Stimulated activated CD4-positive, alpha-beta T cell treated with anti-CD3 and anti-CD28 coated beads, Interleukin-15, amount 100 ng/mL, for 1 hour (primary cell): ENCODE results near the gene TLK2.
"Not testable (repeated sequence)": the region's sequence is repeated elsewhere in the genome, so short reads cannot be mapped to it uniquely, and the experiment has no call there.

Experiments
- DNase-seq, 2 donors: peaks; one replicate each; pipeline ENCODE4 v3.0.0-alpha.2; 2020; ENCODE audit warnings: low read depth in 1 of 2, low spot score in 1 of 2

TLK2 gene

DNA sequence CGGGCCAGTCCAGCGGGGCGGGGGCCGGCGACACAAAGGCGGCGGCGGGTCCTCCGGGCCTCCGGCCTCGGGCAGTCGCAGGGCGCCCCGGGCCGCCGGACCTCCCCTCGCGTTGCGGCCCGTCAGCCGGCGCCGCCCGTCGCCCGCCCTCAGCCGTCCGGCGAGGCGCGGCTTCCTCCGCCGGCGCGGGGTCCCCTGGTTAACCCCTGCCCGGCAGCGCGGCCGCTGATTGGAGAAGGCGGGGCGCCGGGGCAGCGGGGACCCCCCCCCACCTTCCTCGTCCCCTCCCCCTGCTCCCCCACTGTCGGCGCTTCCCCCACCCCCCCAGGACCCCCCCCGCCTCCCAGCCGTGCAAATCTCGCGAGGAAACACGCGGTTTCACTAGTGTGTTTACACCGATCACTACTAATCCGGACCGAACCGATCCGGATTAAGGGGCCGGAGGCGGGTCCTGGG, at the start of gene TLK2:
TLK2 (plus strand) TSS at position 402 of the 456 bp plus-strand sequence. CDS start 2,301 bp downstream, outside the sequence.
- DNase-seq, result peak; percentile 60 to 65

DNA sequence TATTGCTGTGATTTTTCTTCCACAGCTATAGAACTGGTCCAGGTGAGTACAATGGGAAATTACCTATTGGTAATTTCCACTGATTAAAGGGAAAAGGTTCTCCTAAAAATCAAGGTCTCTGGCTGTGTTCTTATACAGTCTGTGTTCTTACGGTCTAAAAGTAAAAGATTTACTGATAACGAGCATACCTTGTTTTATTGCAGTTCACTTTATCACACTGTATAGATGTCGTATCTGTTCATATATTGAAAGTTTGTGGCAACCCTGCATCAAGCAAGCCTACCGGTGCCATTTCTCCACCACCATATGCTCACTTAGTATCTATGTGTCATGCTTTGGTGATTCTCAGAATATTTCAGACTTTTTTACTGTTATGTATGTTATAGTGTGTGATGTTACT, 43.4 kb upstream of the TLK2 start:
- DNase-seq, result not testable (repeated sequence)

DNA sequence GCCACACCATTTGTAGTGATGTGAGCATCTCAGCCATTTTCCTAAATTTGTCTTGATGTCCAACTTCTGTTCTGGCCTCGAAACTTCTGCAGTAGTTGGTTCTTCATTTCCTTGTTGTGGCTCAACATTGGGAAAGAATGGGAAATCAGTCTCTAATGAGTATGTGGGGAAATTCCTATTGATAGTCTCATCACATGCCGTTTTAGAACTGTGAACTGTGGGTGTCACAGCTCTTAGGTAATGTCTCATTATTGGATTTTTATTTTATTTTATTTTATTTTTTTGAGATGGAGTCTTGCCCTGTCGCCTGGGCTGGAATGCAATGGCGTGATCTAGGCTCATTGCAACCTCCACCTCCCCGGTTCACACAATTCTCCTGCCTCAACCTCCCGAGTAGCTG, 37.4 kb upstream of the TLK2 start:
- not testable (repeated sequence) for DNase-seq

DNA sequence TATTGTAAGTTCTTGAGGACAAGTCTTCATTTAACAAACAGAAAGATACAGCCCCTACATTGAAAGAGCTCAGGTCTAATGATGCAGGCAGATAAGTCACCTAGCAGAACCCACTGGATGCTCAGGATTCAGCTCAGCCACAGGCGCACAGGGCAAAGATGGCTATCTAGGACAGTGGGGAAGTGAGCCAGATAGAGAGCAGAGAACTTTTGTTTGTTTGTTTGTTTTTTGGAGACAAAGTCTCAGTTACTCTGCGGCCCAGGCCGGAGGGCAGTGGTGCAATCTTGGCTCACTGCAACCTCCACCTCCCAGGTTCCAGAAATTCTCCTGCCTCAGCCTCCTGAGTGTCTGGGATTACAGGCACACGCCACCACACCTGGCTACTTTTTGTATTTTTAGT, 34.6 kb upstream of the TLK2 start:
- no peak for DNase-seq

DNA sequence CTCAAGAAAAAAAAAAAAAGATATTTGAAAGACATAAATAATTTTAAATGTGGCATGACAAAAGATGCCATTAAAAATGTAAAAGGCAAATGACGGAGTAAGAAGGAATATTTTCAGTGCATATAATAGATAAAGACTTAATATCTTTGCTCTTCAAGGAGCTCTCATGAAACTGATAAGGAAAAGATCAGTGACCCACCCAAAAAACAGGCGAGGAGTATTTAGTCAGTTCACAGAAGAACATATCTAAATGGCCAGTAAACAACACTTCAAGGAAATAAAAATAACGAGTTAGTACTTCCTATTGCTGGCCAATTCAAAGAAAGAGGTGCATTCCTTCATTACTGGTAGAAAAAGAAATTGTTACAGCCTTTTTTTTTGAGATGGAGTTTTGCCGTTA, 32.8 kb upstream of the TLK2 start:
- not testable (repeated sequence) for DNase-seq

DNA sequence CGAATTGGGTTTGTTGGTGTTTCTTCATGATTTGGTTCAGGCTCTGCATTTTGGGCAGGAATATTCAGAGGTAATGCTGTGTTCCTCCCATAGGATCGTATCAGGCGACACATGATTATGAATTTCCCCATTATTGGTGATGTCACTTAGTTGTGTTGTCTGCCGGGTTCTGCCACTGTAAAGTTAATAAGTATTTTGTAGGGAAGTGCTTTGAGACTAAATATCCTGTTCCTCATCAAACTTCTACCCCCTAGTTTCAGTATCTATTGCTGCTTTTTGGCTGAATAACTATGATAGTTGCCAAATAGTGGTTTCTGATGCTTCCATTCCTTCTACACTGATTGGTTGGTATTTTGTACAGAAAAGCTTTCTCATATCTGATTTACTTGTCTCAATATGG, 26.4 kb upstream of the TLK2 start:
- not testable (repeated sequence) for DNase-seq

DNA sequence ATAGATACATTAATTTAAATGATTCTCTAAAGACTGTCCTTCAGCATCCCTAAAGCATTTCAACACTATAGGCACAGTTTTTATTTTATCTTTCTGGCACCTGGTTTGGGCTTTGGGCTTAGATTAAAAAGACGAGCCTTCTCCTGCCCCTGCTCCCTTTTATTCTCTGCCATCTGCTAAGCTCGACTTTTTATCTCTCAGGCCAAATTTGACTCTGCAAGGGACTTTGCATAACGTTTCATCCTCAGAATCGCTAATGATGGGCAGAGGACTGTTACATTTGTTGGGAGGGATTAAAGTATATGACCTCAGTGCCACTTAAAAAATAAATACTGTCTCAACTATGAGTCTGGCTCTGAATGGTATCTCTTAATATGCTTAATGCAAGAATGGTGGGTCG, 25.6 kb upstream of the TLK2 start:
- DNase-seq, result not testable (repeated sequence)

DNA sequence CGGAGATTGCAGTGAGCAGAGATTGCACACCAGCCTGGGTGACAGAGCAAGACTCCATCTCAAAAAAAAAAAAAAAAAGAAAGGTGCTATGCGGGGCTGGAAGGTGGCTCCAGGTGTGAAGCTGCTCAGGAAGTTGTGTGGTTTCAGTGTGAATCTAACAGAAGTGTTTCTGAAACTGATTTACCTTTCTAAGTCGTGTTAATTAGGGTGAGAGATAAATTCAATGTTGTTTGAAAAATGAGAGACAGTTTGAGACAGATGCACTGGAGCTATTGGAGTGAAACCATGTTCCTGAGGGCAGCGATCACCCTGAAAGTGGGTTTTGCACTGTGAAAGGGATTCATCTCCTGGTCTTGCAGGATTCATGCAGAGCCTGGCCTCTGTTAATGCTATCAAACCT, 25.0 kb upstream of the TLK2 start:
- not testable (repeated sequence) for DNase-seq

DNA sequence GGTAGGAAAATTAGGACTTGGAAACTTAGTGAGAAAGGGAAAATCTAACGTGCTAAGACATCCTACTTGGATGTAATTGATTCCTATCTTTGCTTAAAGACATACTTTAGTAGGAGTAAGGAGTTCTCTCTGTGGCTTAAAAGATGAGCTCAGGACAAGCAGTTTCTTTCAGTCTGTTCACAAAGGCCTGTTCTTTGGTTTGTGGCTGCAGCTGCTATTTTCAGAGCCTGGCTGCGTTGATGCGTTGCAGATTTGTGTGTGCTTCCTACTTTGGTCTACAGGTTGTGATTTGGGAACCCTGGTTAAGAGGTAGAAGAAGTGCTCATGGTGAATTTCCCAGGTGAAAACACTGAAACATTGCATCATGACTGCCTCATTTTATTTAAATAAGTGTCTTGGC, 24.5 kb upstream of the TLK2 start:
- not testable (repeated sequence) for DNase-seq

DNA sequence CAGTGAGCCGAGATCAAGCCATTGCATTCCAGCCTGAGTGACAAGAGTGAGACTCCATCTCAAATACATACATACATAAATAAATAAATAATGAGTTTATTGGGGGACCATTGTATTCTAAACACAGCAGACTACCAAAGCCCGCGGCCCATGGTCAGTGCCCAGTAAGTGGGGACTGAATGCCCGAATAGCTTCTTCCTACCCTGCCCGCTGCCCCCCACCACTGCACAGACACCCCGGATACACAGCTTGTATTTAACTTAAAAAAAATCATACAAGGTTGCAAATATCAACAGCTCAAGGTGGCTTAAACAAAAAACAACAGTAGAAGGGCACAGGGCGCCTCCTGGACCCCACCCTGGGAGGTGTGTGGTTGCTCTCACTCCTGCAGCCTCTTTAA, 22.6 kb upstream of the TLK2 start:
- no peak for DNase-seq

DNA sequence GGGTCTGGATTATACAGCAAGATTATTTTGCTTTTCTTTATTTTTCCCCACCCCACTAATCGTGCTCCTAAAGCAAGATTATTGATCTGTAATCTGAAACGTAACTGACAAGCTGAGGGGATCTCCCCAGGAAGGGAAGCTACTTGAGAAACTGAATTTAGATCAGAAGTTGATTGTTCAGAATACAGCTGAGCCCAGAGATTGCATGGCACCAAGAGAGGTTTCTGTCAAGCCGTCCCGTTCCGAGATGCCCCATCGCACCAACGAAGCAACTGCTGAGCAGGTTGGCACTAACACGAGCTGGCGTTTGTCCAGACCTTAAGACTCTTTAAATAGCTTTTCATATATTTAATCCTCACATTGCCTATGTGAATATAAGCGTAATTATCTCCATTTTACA, 20.1 kb upstream of the TLK2 start:
- not testable (repeated sequence) for DNase-seq

DNA sequence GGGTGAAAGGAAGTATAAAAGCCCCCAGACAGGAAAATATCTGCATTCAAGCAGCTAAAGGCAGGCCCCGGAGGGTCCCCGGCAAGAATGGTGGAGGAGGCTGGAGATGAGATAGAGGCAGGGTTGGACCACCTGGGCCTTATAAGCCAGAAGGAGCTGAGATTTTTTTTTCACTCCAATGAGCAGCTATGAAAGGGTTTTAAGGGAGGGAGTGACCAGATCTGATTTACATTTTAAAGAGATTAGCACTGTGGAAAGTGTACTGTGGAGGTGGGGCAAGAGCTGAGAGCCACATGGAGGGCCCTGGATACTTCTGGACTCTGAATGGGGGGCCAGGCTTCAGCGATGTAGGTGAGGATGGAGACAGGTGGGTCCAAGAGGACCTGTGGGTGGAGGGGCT, 14.2 kb upstream of the TLK2 start:
- not testable (repeated sequence) for DNase-seq

DNA sequence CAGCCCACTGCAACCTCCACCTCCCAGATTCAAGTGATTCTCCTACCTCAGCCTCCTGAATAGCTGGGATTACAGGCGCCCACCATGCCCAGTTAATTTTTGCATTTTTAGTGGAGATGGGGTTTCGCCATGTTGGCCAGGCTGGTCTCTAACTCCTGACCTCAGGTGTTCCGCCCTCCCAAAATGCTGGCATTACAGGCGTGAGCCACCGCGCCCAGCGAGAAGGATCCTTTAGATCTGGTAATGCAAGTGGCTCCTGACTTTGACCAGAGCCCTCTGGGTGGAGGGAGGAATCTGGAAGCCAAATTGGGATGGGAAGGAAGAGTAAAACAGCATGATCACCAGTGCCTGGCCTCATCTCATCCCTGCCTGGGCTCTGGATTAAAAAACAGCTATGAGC, 13.4 kb upstream of the TLK2 start:
- not testable (repeated sequence) for DNase-seq

DNA sequence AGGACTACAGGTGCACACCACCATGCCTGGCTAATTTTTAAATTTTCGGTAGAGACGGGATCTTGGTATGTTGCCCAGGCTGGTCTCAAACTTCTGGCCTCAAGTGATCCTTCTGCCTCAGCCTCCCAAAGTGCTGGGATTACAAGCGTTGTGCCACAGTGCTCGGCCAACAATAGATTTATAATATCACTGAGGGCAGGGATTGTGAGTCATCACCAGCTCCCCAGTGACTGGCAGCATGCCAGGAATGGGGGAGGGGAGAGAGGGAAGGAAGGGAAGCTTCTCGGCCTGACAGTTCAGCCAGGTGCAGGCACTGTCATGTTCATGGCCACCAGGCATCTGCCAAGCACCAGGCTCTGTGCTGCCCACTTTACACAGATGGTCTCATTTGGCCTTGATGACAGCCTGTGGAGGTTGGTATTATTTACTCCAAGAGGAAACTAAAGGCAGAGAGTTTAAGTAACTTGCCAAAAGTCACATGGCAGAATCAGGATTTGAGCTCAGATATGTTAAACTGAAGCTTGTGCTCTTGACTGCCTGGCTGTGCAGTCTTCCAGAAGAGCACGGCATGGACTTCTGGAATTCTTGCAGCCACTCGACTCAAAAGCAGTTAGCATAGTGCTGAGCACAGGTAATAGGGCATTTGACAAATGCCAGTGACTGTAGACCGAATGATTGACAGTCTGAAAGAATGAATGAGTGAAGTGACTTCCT, 7.8 kb upstream of the TLK2 start:
- peak; percentile 51 to 60 for DNase-seq

DNA sequence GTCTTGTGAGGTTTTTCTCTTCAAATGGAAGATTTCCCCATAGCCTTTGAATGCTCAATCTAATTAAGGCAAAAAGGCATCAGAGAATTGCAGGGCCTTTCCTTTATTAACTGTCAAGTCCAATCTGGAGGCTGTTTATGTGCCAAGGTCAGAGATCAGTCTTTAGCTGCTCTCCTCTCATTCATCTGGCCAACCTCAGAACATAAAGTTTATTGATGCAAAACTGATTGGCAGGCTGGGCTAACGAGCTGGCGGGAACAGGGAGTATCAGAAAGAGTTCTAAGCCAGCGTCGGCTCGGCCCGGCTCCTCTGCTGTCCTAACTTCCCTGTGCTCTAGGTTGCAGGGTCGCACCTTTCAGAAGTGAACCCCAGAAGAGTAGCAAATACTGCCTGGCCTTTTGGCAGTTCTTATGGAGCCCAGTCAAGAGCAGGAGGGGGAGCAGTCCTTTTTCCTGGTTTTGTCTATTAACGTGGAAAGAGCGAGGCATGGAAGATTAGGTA, 7.2 kb upstream of the TLK2 start:
- not testable (repeated sequence) for DNase-seq

DNA sequence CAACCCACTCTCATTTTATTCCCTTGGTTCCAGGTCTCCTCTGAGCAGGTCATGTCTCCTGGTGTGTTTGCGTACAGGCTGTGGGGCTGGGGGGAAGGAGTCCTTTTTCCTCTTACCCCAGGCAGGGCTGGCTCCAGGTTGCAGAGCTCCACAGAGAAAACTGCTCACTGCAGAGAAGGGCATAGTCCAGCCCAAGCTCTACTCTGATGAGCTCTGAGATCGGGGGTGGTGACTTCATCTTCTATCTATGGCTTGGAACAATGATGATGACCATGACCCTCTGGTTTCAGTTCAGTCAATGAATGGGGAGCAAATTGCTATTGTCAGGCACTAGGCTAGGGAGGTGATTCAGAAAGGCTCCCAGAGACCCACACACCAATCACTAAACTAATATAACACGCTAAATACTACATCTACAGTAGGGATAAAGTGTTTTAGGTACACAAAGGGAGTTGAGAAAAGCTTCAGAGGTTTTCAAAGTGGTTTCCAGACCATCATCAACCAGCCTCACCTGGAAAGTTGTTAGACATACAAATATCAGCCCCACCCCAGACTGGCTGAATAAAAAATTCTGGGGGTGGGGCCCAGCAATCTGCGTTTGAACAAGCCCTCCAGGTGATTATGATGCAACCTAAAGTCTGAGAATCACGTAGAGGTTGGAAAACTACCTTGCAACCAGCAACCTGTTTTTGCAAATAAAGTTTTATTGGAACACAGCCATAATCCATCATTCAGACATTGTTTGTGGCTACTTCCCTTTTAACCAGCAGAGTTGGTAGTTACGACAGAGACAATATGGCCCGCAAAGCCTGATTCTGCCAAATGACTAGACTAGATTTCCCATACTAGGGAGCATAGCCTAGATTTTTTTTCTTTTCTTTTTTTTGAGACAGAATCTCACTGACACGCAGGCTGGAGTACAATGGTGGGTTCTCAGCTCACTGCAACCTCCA, 5.3 kb upstream of the TLK2 start:
- not testable (repeated sequence) for DNase-seq

DNA sequence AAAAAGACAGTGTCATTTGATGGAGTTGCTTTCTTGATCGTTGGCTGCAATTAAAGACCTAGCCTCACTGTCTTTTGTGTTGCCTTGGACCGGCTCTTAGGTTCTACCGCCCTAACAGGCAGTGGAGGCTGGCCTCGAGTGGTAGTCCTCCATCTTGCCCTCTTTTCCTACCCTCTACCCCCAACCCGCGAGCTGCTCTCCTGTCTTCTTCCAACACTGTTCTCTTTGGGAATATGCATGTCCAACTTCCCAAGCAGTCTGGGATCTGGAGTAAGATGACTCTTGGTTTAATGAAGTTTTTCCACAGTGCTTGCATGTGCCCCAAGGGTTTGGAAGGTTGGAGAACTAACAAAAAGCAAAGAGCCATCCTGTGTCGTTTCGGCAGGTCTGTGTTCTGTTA, 1.5 kb upstream of the TLK2 start:
- not testable (repeated sequence) for DNase-seq

DNA sequence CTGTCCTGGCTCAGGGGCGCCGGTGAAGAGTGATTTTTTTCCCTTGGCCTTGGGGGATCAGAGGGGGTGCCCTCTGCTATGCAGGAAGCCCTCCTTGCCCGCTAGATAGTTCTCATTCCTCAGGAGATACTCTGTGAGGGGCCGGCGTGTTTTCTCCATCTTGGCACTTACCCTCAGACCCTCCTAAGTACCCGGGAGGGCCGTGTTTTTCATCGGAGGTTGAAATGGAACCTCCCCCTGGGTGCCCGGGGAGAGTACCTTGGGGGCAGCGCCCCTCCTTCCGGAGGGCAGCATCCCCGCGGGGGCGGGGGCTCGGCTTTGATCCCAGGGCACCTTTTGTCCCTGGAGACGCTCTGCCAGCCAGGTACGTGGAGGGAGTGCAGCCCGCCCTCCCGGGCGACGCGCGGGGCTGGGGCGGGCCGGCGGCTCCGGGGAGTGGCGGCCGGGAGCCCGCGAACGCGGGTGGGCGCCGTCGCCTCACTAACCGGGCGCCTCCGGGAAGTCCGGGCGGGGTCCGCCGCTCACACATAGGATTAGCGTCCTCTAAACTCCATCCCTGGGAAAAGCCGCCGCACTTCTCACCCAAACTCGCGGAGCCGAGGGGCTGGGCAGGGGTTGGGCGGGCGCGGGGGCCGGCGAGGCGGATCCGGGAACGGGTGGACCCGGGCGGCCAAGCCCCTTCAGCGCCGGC, 762 bp upstream of the TLK2 start:
- peak; percentile 2 to 17 for DNase-seq

DNA sequence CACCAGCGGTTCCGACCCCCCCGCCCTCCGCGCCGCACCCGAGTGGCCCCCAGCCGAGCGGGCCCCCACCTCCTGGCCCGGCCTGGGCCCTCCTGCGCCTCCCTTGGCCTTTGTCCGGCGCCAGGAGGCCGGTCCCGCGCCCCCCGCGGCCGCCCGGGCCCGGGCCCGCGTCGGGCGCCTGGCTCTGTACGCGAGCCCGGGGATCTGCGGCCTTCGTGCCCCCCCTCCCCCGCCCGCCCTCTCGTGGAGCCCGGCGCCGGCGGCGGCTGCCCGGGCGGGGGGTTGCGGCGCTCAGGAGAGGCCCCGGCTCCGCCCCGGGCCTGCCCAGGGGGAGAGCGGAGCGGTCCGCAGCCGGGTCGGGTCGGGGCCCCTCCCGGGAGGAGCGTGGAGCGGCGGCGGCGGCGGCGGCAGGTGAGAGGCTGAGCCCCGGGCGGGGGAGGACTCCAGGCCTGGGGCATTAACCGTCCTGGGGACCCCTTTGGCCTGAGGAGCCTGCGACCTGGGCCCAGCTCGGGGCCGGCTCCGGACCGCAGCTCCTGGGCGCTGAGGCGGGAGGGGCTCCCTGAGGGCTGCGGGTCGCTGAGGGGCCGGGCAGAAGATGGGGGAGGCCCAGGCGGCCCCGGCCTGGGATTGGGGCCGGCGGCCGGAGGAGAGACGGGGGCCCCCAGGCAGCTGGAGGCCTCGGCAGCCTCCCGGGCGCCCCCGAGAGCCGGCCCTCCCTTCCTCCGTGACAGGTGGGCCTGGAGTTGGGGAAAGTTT, 434 bp downstream of the TLK2 start:
- peak in 1 of 2 donors; percentile 20 for DNase-seq

DNA sequence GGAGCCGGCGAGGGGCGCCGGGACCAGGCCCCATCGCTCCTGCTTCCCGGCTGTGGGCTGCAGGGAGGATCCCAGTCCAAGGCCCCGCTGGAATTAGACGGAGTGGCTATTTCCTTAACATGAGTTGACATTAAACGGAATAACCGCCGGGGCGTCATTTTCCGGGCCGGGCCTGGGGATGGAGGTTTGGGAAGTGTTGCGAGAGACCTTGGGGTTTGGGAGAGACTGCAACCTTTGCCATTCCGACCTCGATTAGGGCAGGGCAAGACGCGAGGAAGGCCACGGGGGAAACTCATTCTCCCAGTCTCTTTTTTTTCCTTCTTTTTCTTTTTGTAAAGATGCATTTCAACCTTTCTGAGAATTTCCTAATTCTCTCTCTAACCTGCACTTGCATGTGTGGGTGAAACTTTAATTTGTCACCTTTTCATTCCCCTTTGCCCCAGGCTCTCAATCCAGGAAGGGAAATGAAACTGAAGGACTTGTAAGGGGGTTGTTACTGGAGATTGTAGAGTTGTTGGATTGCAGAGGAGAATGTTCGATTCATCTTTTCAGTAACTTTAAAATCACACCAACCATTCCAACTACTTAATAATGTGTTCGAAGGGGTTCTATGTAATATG, 1.1 kb downstream of the TLK2 start:
- peak in 1 of 2 donors; percentile 4 for DNase-seq
